ENCODE data around the gene C5orf15.
A peak's percentile ranks its signal among the peaks of the same experiment; 100 is the strongest.
"Not testable (repeated sequence)": the region's sequence is repeated elsewhere in the genome, so short reads cannot be mapped to it uniquely, and the experiment has no call there.

C5orf15 gene

DNA sequence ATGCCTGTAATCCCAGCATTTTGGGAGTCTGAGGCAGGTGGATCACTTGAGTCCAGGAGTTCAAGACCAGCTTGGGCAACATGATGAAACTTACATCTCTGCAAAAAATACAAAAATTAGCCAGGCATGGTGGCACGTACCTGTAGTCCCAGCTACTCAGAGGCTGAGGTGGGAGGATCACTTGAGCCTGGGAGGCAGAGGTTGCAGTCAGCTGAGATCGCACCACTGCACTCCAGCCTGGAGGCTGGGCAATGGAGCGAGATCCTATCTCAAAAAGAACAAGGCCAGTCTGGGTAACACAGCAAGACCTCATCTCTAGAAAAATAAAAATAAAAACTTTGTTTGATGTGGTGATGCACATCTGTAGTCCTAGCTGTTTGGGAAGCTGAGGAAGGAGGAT is 30.8 kb downstream of the C5orf15 start:
- not testable (repeated sequence) for DNase-seq (ENCODE audit: low spot score)

DNA sequence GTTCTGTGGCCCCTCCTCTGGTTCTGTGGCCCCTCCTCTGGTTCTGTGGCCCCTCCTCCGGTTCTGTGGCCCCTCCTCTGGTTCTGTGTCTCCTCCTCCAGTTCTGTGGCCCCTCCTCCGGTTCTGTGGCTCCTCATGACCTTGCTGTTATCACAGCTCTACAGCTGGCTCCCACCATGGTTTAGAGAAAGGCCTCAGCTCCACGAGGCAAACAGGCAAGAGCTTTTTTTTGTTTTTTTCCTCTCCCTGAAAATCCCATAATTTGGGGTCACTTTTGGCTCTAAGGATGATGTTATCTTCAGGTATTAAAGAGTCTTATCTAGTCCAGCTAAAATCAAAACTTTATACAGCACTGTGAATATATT is 31.8 kb downstream of the C5orf15 start:
- no peak for DNase-seq (ENCODE audit: low spot score)

DNA sequence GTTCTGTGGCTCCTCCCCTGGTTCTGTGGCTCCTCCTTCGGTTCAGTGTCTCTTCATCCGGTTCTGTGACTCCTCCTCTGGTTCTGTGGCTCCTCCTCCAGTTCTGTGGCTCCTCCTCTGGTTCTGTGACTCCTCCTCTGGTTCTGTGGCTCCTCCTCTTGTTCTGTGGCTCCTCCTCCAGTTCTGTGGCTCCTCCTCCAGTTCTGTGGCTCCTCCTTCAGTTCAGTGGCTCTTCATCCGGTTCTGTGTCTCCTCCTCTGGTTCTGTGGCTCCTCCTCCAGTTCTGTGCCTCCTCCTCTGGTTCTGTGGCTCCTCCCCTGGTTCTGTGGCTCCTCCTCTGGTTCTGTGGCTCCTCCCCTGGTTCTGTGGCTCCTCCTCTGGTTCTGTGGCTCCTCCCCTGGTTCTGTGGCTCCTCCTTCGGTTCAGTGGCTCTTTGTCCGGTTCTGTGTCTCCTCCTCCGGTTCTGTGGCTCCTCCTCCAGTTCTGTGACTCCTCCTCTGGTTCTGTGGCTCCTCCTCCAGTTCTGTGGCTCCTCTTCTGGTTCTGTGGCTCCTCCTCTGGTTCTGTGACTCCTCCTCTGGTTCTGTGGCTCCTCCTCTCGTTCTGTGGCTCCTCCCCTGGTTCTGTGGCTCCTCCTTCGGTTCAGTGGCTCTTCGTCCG is 32.3 kb downstream of the C5orf15 start:
- not testable (repeated sequence) for DNase-seq (ENCODE audit: low spot score)

DNA sequence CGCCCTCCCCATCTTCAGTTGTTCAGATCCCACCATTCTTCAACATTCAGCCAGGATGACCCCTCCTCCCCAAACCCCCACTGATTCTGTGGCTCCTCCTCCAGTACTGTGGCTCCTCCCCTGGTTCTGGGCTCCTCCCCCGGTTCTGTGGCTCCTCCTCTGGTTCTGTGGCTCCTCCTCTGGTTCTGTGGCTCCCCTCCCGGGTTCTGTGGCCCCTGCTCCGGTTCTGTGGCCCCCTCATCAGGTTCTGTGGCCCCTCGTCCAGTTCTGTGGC is 32.8 kb downstream of the C5orf15 start:
- no peak for DNase-seq (ENCODE audit: low spot score)

DNA sequence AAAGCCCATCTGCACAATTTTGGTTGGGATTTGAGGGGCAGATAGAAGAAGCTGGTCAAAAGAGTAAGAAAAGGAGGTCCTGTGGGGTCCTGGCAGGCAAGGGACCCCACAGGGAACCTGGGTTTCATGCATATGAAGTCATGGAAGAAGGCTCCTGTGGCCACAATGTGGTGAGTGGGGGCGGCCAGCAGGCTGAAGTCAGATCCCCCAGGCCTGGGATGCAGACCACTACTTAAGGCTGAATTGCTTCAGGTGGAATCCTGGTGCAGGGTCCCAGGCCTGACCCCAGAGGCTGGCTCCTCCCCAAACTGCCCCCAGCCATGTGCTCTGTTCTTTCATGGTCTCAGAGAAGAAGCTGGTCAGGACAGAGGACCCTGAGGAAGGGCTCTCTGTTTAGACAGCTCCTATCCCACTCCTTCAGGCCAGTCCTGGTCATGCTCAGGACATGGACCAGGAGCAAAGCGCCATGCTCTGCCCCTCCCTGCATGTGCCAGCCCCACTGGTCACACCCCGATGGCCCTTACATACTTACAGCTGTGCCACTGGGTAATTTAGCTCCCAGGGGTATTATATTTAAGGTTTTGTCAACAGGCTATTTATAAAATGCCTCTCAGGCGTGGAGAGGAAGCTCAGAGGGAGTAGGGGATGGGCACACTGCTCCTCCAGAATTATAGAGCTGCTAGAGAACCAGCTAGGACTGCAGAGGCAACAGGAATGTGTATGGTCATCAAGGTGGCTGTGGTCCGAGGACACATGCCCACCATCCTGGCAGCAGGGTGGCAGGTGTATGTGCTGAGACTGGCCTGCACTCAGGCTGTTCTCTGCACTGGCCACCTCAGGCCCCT is 33.4 kb downstream of the C5orf15 start:
- DNase-seq (ENCODE audit: low spot score): no peak

DNA sequence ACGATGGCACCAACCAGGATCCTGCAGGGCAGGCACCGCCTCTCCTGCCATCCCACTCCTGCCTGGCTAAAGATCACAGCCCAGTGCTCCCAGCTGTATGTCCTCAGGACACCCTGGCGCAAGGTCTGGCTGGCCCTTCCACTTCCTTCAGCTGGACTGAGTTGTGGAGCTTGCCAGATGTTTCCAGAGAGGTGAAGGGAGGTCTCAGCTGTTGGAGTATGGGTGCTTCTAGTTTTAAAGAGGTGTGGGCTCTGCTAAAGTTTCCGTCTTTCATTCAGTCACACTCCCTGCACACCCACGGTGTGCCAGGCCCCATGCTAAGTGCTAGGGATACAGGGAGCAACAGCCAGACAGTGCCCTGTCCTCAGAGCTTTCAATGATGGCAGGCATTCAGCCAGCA is 34.1 kb downstream of the C5orf15 start:
- no peak for DNase-seq (ENCODE audit: low spot score)

DNA sequence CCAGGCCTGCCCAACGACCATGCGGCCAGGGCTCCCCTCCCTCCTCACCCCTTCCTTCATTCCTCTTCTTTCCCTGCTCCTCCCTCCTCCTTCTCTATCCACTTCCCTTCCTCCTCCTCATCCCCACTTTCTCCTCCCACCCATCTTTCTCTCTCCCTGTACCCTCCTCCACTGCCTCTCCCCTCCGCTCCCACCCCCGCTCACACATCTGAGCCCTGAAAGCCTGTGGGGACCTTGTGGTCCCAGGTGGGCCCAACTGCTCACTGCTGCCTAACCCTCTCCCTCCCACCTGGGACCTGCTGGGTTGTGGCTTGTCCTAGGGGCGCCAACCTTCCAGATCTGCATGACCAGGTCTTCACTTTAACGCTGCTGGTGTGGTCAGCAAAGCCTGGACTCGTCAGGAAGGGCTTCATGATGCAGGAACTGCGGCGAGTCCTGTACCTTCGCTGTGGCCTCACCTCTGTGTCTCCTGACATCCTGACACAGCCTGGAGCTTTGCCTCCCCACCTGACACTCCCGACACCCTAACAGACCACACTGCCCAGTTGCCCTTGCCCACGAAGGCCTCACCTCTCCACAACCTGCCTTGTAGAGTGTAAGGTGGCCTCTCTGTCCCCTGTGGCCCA is 34.6 kb downstream of the C5orf15 start:
- DNase-seq (ENCODE audit: low spot score): no peak

DNA sequence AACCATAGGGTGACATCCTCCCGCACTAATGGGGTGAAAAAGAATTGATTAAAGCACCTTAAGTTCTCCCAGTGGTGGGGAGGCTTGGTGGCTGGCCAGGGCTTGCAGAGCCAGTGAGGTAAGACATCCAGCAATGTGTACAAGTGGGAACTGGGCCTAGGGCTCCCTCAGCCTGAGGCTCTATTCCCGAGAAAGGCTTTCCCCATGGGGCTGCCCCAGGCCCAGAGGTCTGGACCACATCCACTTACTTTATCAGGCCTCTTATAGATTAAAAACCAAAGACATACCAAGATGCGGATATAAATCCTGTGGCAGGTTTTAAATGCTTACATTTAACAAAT is 35.3 kb downstream of the C5orf15 start:
- DNase-seq (ENCODE audit: low spot score): no peak

DNA sequence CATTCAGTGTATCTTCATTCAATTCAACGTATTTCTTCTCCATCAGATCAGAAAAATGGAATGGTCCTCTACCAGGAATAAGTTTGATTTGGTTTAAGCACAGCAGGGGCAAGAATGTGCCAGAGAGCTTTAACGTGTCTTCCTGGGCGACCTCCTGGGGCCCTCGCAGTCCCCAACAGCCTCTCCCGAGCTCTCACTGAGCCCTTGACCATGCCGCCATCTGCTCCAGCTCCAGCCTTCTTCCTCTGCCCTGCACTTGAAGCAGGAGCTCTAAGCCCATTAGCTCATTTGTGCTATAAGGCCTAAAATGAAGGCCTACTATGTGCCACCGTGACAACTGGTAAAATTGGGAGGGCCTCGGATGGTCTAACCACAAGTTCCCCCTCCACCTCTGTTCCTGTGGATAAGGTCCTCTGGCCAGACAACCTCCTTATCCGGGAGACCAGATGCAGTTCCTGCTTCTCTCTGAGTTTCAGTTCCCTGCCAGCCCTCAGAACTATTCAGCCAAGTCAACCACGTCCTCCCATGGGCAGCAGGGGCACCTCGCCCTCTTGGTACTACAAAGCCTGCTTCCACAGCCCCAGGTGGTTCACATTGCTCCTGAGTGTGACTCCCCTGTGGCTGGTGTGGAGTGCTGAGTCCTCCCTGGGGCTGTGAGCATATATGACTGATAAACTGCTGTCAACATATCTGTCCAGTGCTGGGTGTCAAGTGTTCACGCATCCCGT is 35.8 kb downstream of the C5orf15 start:
- no peak for DNase-seq (ENCODE audit: low spot score)

DNA sequence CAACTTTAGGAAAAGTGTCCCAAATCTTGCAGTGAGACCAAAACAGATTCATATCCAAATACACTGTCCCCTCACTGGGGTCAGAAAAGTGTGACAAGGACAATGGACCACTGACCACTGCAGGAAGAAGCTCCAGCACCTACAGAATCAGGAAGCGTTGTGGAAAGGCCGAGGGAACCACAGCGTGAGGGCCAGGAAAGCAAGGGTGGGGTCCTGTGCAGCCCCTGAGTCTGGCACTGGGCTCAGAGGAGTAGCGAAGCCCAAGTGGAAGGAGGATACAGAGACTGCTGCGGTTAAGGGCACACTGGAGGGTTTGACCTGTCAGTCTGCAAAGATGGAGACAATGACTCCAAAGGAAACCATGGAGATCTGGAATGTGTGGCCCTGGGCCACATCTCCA is 36.9 kb downstream of the C5orf15 start:
- no peak for DNase-seq (ENCODE audit: low spot score)

DNA sequence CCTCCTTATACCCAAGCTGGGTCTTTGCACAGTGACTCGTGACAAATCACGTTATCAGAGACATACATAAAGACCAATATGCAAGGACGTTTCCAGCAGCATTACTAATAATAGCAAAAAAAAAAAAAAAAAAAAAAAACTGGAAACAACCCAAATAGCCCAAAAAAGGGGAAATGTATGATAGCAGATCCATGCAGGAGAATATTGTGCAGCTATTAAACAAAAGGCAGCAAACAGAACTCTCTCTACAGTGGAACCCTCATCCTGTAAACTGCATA is 37.7 kb downstream of the C5orf15 start:
- DNase-seq (ENCODE audit: low spot score): no peak

DNA sequence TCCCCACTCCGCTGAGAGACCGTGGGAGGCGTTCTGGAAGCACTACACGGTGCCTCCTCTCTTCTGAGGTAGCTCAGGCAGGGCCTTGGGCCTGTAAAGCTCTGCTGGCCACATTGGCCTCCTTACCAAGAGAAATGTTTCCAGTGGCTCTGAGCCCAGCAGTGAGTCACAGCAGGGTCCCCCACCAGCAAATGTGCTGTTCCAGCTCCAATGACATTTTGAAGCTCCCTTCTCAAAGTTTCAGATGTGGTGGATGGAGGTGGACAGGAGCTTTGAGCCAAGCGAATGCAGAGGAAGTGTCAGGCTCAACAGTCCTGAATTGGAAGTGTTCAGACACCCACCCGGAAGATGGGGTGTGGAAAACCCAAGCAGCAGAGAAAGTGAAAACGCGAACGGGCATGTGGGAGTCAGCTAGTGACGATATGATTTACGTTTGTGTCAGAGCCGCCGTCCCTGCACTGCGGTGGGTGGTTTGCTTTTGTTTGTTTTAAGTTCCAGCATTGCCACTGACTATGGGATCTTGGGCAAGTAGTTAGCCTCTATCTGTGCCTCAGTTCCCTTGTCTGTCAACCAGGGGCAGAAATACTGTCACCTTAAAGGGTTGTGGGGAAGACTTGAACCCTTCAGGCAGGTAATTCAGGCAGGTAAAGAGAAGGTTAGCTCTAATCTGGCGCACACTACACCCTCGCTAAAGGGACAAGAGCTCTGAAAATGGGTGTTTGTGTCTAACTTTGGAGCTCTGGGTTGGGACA is 38.2 kb downstream of the C5orf15 start:
- DNase-seq (ENCODE audit: low spot score): no peak

DNA sequence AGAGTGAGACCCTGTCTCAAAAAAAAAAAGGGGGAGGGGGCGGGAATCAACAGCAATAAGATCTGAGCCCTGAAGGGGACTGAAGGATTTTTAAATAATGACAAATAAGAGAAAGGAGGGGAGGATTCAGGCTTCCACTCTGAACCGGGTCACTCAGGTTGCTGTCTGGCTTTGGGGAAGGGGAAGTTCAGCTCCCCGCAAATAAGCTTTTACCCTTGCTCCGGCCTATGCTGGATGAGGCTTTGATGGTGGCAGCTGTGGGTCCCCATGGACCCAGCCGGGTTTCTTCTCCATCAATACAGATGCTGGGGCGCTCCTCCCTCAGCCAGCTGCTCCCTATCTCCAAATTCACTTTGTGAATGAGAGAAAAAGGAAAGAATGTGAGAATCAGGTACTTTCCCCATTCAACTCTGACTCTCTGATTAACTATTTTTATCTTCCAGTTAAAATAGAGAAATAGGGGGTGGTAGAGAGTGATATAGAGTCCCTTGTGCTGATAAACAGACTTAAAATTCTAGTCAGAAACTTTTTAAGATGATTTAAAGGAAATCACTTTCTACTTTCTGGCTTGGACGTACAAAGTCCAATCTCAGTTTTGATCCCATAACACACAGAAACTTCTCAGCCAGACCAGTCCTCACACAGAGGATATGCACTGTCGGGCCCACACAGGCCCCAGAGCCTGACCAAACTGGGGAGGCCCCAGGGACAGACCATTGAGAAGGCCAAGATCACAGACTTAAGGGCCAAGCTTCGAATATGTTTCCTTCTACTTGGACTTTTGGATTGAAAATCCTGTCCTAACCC is 39.6 kb downstream of the C5orf15 start:
- no peak for DNase-seq (ENCODE audit: low spot score)

DNA sequence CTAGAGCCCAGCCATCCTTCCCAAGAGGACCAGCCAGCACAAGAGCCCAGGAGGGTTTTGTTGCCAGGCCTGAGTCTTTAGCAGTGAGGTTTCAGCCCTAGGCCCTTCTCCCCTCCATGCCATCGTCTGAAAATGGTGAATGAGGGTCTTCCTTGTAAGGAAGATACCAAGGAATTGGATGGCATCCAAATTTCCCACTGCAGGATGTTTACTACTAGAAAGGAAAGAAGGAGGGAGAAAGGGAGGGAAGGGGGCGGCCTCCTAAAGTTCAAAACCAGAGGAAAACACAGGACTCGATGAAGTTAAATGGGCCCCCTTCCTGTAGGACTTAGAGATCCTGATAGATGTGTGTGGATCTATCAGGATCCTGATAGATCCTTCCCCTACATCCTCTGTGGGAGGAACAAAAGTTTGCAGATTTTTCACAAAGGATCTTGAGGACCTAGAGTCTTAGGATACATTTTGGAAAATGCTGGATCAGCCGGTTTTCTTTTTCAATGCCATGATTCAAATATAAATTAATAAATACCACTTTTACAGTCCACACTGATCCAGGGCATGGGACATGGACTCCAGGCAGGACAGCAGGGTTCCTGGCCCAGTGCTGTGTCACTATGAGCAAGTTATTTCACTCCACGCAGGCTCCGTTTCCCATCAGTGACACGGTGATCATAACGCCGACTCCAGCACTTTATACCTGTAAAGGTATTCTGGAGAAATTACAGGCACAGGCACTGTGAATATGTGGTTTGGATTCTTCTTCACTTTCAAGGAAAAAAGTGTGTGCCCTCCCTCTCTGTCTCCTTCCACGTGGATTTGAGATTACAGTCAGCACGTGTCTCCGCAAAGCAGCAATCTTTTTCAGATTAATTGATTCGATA is 40.9 kb downstream of the C5orf15 start:
- no peak for DNase-seq (ENCODE audit: low spot score)

DNA sequence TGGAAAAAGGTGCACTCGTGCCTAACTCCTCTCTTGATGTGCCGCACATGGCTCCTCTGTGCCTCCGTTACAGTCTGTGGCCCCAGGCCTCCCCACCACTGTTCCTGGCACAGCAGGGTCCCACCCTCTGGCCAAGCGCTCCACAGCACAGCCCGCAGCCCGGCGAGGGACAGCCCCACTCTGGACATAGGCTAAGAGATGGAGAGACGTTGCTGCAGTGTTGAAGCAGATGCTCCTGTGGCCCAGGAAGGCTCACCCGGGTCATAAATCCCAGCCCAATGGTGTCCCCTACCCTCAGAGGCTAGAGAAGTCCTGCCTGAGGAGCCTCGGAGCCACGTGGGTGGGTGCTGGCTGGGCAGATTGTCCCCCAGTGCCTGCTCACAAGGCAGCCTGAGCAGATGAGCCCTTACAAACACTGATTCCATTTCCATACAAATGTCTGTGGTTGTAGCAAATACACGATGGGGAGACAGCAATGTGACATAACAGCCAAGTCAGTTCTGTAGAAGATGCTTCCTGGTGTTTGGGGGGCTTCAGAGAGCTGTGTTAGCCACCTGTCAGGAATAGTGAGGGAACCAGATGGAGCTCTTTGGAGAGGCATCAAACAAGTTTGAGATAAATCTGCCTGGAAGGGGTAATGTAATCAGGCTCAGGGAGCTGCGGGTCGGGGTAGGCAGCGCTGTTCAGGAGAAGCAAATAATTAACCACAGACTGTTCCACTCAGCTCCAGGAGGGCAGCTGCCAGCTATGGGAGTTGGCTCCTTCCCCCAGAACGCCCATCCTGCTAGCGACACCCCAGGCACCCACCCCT is 41.7 kb downstream of the C5orf15 start:
- DNase-seq (ENCODE audit: low spot score): peak; percentile 60

DNA sequence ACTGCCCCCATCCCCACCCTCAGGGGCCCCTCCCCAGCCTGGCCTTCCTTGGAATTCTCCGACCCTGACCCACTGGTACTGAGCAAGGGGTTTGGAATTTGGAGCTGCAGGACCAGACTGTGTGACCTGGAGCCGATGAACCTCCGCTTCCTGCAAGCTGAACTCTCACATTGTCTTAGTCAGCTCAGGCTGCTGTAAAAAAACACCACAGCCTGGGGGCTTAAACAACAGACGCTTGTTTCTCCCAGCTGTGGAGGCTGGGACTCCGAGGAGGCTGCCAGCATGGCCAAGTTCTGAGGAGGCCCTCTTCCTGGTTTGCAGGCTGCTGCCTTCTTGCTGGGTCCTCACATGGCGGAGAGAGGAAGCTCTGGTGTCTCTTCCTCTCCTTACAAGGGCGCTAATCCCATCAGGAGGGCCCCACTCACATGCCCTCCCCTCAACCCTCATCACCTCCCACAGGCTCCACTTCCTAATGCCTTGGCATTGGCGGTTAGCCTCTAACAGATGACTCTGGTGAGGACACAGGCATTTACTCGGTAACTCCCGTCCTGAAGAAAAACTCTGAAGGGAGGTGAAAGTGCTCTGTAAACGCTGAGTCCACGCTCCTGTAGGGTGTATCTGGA is 42.4 kb downstream of the C5orf15 start:
- DNase-seq (ENCODE audit: low spot score): peak; percentile 80

DNA sequence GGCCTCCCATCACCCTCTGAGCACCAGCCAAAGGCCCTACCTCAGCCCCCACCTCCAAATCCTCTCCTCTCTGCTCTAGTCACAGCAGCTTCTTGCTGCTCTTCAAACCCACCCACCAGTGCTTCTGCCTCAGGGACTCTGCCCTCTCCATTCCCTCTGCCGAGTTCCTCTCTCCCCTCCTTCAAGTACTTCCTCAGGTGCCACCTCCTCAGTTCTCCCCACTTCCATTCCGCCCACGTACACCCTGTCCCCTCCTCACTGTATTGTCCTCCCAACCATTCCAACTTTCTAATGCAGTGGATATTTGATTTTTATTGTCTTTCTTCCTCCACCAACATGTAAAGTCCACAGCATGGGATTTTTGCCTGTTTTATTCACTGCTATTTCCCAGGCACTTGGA is 43.2 kb downstream of the C5orf15 start:
- DNase-seq (ENCODE audit: low spot score): no peak

DNA sequence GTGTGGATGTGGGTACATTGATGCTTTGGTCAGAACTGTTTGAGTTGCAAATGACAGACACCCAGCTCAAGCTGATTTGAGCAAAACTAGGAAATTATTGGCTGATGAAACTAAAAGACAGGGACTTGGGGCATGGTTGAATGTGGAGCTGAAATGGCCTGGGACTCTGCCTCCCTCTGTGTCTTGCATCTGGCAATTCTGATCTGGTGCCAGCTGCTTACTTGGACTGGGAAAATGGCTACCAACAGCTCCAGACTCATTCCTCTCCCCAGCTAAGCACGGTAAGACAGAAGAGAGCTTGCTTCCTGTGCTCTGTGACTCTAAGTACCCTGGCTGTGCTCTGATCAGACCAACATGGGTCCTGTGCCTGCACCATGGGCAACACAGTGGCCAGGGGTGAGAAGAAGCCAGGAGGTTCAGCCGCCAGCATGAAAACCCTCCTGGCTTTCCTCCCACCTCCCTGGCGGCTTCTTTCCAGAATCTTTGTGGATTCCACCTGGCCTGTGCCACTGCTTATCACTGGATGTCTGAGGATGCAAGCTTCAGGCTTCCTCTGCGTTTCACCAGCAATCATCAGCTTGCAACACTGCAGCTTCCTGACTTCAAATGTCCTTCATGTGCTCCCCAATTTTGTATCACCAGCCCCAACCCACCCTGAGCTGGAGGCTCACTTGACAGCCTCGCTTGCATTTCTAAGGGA is 44.1 kb downstream of the C5orf15 start:
- no peak for DNase-seq (ENCODE audit: low spot score)

DNA sequence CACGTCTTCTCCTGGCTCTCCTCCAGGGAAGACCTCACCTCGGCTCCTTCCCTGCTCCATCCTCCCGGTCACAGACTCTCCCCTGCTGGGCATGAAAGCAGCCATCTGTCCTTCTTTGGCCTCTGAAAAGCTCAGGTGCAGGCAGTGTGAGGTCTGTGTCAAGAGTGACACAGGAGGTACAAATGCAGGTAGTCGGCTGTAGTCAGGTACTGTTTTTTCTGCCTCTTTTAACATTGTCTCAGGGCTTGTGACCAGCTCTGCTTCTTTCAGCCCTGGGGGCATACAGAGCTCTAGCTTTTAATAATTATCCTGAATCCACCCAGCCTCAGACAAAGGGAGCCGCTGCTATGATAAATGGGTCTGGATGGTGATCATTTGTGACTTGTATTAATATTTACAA is 46.4 kb downstream of the C5orf15 start:
- peak; percentile 42 for DNase-seq (ENCODE audit: low spot score)
